NCI-H510A treated with DMSO at 0.1 percent for 48 hours (cell line): Measurements from ENCODE around the gene CEP85.
"Not testable (repeated sequence)": the region's sequence is repeated elsewhere in the genome, so short reads cannot be mapped to it uniquely, and the experiment has no call there.

Experiments
- DNase-seq: peaks from one replicate; lab custom pipeline; 2025; lab: John Stamatoyannopoulos, UW

The CEP85 gene

DNA sequence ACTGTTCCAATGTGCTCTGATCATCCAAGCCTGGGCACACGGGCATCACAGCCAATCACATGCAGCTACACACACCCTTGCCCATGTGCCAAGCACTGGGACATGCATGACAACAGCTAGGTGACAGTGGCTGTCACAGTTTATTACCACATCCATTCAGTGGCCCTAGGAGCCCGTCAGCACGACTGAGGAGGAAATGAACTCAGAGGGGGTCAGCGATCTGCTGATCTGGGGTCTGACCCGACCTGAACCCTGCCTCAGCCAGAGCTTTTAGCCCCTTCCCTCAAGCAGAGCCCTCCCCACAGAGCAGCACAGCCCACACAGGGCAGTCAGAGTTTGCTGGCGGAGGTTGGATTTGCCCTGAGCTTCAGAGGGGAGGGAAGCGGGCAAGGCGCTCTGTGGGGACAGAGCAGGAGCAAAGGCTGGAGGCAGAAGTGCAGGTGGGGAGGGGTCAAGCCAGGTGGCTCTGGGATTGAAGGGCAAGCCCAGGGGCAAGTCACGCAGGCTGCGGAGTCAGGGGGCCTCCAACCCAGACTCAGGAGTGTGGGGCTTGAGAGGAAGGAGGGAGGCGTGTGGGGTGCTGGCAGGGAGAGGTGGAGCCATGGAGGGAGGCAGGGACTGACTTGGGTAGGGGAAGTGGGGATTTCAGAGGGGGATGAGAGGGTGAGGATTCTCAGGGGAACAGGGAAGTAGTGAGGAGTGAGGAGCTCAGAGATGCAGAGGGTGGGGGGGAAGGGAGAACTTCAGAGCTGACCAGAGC, 56.3 kb downstream of the CEP85 start:
- DNase-seq: no peak

DNA sequence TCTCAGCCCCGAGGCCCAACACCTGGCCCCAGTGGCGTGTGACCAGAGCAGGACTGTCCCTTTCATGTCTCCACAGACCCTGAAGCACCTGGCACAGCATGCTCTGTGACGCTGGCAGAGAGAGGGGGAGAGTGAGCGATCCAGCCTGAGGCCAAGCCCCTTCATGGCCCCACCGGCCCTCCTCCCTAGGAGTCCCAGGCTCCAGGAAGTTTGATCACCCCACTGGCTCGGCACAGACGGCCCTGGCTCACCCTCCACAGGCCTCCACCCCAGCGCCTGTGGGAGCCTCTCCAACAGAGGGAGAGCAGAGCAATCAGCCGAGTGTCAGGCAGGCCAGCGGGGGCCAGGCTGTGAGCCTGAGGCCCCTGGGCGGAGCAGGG, 56.9 kb downstream of the CEP85 start:
- no peak for DNase-seq

DNA sequence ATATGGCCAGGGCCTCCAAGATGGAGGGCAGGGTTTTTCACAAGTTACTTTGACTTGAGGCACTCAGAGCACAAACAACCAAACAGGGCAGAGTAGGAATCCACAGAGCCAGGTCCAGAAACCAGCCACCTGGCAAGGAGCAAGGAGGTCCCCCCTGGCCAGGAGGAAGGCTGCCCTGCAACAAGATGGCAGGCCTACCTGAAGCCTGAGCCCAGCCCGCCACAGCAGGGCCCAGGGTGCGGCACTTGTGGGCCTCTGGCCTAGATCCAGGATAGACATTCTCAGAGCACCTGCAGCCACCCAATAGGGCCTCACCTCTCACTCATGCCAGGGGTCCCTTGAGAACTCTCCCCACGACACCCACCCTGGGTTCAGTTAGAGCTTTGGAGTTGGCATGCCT, 57.4 kb downstream of the CEP85 start:
- DNase-seq: no peak

DNA sequence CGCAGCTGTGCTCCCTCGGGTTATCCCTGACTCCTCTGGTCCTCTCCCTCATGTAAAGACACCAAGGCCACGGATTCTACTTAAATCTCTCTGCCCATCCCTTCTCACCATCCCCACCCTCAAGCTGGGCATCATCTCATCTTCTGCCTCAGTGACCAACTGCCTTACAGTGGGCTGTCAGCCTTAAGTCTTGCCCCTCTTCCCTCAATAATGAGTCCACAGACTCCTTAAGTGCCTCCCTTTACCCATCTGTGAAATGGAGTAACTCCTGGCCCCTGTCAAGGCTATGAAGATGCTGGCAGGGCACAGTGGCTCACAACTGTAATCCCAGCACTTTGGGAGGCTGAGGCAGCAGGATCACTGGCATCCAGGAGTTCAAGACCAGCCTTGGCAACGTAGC, 57.9 kb downstream of the CEP85 start:
- DNase-seq: no peak

GRCh38 chr1:26292735-26293134, 58.7 kb downstream of the CEP85 start:
- DNase-seq: not testable (repeated sequence)

GRCh38 chr1:26293911-26294463, 60.0 kb downstream of the CEP85 start:
- DNase-seq: no peak

- DNase-seq: no peak
Measured at GRCh38 chr1:26295194-26296138, 61.5 kb downstream of the CEP85 start.

GRCh38 chr1:26296340-26297056, 62.5 kb downstream of the CEP85 start:
- DNase-seq: no peak

DNA sequence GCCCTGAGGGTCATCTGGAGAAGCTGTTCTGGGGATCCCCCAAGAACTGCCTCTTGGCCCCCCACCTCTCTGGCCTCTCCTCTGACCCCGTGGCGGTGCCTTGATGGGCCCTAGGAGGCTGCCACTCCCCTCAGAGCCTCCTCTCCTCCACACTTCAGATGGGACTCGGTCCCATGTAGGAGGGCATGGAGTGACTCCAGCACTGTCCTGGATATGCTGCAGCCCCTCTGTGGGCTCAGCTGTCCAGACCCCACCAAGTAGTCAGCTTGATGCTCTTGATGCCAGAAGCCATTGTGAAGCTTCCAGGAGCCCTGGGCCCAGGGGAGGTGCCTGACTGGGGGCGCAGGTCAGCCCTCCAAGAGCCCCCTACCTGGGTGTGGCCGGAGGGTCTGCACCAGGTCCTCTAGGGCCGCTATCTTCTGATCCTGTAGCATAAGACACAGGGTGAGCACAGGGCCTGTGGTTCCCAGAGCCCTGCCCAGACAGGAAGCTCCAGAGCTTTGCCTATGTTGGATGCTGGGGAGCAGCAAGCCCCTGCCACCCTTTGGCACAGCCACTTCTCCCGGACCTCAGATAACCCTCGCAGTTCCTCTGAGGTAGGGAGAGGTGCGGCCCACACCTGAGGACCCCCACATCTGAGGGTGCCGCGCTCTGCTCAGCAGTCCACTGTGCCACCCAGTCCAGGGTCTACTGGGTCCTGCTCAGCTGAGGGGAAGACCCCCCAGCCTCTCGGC, 63.2 kb downstream of the CEP85 start:
- DNase-seq: no peak

DNA sequence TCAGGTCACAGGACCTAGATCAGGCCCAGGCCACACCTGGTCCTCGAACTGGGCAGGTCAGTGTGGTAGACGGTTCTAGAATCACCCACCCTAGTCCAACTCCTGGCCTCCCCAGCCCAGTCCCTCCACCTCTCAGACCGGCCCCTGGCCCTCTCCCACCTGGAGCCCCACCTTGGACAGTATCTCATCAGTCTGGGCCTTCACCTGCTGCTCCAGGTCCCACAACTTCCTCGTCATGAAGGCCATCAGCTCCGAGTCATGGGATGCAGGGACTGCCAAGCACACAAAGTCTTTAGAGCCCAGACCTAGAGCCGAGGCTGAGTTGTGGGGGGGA, 63.8 kb downstream of the CEP85 start:
- no peak for DNase-seq

DNA sequence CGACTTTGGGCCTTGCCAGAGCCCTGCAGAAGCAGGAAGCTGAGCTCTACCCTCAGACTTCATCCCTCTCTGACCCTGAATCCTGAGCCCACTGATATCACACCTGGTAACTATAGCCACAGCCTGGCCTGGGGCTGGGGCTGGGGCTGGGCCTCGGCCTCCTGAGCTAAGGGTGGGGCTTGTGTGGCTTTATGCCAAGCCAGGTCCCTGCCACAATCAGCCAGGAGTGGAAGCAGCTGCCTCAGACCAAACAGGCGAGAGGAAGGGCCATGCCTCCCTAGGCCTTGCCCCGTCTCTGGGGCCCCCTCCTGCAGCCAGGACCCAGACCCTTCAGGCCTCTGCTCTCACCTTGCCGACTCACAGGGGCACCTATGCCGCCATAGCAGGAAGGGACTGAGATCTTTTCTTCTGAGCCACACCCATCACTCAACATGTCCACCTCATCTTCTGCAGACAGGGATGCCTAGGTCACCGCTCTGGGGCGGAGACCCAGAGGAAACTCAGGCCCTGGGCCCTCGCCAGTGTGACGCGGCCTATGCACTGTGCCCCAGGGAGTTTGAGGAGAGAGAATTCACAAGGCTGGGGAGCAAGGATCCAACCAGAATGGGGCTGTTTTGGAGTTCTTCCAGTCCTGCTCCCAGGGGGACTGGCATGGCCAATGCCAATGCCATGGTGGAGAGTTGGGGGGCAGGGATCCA, 66.7 kb downstream of the CEP85 start:
- no peak for DNase-seq

DNA sequence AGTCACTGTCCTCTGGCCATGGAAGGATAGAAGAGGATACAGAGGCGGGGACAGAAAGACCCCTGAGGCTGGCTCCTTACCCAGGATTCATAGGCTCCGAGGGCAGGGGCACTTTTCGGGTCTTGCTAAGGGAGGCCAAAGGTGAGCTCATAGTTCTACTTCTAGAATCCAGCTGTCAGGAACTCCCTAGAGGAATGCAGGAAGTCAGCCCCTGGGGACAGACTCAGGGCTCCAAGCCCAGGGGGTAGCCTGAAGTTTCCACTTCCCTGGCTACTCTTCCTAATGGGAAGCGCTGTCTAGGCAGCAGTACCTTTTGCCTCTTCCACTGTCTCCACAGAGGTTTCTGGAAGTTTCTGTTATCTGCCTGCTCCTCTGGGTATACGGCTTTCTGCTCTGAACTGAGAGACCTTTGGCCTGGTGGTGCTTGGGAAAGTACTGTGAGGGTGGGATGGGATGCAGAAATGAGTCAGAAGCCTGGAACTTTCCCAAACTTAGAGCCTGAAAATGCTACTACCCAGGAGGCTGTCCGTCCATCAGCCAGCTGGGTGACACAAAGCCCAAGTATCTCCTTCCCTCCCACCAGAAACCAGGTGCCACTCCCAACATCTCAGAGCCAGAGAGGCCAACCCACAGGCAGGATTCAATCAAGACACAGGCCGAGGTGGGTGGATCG, 68.9 kb downstream of the CEP85 start:
- DNase-seq: no peak

- DNase-seq: no peak
Measured at GRCh38 chr1:26305667-26306289, 71.8 kb downstream of the CEP85 start.

- DNase-seq: peak; percentile 96
Measured at GRCh38 chr1:26306290-26307229, 72.6 kb downstream of the CEP85 start, which contains the start of gene UBXN11. Gene UBXN11, minus strand, starts transcription at chr1:26306636. Its CDS starts 3,753 bp downstream, at chr1:26302883.

DNA sequence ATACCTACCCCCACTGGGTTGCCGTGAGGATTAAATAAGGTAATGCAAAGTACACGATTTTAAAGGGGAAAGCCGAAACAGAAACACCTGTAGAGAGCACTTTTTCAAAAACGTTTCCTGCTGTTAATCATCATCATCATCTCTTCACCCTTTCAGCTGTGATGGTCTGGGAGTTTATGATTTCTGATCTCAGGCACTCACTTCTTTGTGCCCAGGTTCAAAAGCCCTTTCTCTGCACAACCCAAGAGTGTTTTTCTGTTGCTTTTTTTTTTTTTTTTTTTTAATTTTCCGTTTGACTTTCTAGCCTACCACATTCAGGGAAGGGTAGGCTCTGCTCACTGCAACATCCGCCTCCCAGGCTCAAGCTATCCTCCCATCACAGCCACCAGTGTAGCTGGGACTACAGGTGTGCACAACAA, 73.4 kb downstream of the CEP85 start:
- no peak for DNase-seq

- not testable (repeated sequence) for DNase-seq
Measured at GRCh38 chr1:26307966-26308899, 74.2 kb downstream of the CEP85 start.

DNA sequence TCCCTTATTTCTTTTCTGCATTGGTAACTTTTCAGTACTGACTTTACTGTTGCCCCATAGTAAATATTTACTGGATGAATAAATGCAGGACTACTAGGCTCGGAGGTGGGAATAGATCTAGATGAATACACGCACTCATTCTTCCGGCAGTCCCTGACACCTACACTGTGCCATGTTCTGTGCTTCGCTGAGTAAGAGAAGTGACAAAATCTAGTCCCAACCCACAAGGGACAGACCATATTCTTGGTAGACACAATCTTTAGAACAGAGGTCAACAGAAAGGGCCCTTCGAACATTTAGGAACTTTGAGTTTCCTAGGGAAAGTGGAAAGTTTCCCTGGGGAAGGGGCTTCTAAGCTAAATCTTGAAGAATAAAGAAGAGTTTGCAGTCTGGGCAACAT, 80.5 kb downstream of the CEP85 start:
- DNase-seq: no peak
